HUDEP-2 (cell line): Measurements from ENCODE around the gene SH2D2A.
"Not testable (repeated sequence)": the region's sequence is repeated elsewhere in the genome, so short reads cannot be mapped to it uniquely, and the experiment has no call there.

Source experiments
- DNase-seq, 76 experiments: peaks; one replicate each; lab custom pipeline; 2025; ENCODE audit not compliant: unreplicated experiment in 76 of 76; lab: John Stamatoyannopoulos, UW

The SH2D2A gene

GRCh38 chr1:156775799-156776198 is 40.8 kb downstream of the SH2D2A start:
- DNase-seq, result no peak

- DNase-seq, result peak in 1 of 76 experiments; percentile 5
Measured at GRCh38 chr1:156773607-156774006, 43.0 kb downstream of the SH2D2A start.

DNA sequence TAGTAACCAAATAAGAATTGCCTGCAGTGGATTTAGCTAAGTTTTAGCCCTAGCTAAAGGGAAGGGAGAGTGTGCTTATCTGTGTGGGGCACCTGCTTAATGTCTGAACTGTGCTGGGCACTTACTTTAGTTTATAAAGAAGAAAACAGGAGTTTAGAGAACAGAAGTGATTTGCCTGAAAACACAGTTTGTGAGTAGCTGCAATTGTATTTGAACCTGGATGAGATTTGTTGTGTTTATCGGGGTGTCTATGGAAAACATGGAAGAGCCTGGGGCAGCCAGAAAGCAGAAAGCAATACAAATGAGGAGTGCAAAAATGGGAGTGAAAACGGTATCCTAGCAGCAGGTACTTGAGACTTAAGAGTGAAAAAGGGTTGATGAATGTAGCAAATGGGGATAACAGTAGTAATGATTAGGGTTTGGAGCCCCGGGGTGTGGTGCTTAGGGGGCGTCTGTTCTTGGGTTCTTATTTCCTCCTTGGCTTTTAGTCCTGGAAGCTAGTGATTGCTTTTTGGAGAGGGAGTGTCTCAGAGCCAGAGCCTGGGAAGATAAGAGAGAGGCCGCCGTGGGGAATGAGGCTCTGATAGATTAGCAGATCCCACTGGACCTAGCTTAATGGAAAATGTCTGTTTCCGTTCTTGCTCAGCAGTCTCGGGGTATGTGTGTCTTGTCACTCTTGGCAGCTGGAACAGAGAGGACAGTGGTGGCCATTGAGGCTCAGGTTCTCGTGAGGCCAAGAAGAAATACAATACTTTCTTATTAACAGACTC is 43.7 kb downstream of the SH2D2A start:
- peak in 9 of 76 experiments; percentile 6 to 35 (median 14) for DNase-seq

GRCh38 chr1:156772222-156772621 is 44.4 kb downstream of the SH2D2A start:
- no peak for DNase-seq

GRCh38 chr1:156768610-156769295 is 47.9 kb downstream of the SH2D2A start:
- no peak for DNase-seq

- DNase-seq, result peak in 2 of 76 experiments; percentile 15 to 45
Measured at GRCh38 chr1:156767879-156768604, 48.6 kb downstream of the SH2D2A start.

- DNase-seq, result peak in 75 of 76 experiments; percentile 68 to 99 (median 96)
Measured at GRCh38 chr1:156767101-156767878, 49.4 kb downstream of the SH2D2A start, which contains the start of gene PRCC. Gene PRCC (plus strand): TSS chr1:156767535. CDS start chr1:156767772, 237 bp downstream.

GRCh38 chr1:156766298-156767100 is 50.1 kb downstream of the SH2D2A start:
- peak in 5 of 76 experiments; percentile 14 to 85 (median 59) for DNase-seq

- DNase-seq, result no peak
Measured at GRCh38 chr1:156765666-156766065, 51.0 kb downstream of the SH2D2A start.

GRCh38 chr1:156765136-156765535 is 51.5 kb downstream of the SH2D2A start:
- DNase-seq, result not testable (repeated sequence)

DNA sequence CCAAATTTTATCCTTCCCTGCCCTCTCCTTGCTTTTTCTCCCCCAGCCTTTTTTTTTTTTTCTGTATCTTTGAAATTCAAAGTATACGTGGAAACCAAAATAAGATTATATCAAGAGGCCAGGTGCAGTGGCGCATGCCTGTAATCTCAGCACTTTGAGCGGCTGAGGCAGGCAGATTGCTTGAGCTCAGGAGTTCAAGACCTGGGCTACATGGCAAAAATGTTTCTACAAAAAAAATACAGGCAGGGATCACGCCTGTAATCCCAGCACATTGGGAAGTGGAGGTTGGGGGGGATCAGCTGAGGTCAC is 55.9 kb downstream of the SH2D2A start:
- no peak for DNase-seq

DNA sequence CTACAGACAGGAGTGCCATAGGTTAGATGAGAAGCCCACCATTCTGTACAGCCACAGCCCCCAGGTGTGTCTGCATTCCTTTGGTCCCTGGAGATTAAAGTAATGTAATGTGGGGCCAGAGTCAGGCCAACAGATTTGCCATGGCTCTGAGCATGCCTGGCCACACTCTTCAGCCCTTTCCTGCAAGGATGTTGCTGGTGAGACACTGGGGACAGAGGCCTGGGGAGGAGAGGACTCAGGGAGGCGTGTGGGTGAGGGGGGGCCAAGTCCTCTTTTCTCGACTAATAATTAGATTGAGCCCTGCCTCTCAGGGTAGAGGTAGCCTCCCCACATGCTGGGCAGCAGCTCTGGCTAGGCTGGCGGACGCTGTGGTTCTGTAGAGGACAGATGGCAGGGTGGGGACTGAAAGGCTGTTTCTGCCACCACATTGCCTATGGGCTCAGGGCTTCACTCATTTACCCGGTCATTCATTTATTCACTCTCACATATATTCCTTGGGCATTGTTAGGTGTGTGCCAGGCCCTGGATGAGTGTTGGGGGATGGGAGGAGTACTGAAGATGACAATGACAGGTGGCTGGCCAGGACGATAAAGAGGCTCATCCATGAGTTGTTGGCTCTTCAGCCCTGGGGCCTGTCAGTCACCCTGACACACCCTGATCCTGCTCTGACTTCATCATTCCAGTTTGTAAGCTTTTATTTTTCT is 56.4 kb downstream of the SH2D2A start:
- DNase-seq, result peak in 25 of 76 experiments; percentile 5 to 45 (median 24)

- DNase-seq, result peak in 63 of 76 experiments; percentile 10 to 82 (median 51)
Measured at GRCh38 chr1:156757572-156758253, 58.9 kb downstream of the SH2D2A start.

DNA sequence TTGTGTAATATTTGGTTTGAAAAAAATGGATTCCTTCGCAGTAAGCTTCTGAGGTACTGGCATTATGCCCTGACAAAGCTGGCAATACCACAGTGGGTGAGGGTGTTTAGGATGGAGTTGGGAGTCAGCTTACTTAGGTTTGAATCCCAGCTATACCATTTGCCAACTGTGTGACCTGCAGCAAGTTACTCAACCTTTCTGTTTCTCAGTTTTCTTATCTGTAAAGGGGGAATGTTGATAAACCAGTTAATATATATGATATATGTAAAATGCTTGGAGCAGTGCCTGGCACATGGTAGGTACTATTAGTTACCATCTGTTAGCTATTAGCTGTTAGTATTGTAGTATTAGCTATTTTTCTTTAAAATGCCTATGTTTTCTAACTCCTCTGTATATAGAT is 60.3 kb downstream of the SH2D2A start:
- DNase-seq, result peak in 3 of 76 experiments; percentile 16 to 17 (median 17)
